Measurements from ENCODE around the gene PDIA2.
"Not testable (repeated sequence)": the region's sequence is repeated elsewhere in the genome, so short reads cannot be mapped to it uniquely, and the experiment has no call there.

The PDIA2 gene

GRCh38 chr16:263944-264343 is 19.0 kb upstream of the PDIA2 start:
- DNase-seq (ENCODE audit: low read depth), result no peak

- no peak for DNase-seq (ENCODE audit: low read depth)
Measured at GRCh38 chr16:264440-264951, 18.5 kb upstream of the PDIA2 start.

- no peak for DNase-seq (ENCODE audit: low read depth)
Measured at GRCh38 chr16:265002-265529, 17.9 kb upstream of the PDIA2 start.

DNA sequence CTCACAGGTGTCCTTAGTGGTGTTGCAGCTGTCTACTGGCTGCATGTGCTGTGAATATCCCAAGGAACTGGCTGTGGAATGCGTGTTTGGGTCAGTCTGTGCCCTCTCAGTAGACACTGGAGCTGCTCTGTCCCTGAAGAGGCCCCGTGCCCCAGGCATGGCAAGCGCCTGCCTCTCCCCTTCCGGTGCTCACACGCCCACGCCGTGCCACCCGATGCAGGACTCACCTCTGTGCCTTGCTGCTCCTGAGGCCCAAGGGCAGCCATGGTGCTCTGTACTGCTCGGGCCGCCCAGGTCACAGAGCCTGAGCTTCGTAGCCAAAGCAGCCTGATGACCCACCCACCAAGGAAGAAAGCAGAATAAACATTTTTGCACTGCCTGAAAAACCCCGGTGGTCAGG is 17.3 kb upstream of the PDIA2 start:
- no peak for DNase-seq (ENCODE audit: low read depth)

DNA sequence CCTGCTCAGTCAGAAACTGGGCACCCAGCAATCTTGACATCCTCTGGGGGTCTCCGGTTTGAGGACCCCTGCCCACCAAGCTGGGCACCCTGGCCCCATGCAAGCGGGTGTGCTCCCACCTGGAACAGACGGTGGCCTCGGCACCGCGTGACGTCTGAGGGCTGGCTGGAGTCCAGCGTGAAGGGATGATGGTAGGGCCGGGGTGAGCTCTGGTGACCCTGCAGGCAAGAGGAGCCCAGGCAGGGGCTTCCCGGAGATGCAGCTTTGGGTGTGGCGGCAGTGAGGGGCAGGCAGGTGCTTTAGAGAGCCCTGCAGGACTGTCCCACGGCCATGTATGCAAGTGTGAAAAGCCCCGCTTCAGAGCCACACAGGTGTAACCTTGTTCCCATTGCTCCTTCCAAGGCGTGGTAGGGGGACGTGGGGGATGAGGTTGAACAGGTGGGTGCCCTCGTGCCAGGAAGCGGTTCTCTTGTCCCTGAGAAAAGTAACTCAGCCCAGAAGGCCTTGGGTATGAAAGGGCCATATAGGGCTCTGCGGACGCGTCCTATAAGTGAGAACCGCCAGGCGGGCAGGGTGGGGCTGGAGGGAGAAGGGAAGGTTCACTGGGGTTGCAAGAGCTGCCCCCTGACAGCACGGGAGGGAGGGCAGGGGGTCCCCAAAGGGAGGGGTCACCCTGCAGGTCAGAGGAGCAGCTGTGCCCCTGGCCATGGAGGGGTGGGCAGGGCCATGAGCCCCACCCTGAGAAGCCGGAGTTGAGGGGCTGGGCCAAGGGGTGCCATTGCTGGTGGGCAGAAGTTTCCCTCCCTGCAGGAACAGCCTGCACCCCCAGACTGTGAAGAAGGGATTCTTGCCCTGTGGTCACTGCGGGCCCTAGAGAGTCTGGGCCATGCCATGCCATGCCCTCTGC is 16.5 kb upstream of the PDIA2 start:
- no peak for DNase-seq (ENCODE audit: low read depth)

DNA sequence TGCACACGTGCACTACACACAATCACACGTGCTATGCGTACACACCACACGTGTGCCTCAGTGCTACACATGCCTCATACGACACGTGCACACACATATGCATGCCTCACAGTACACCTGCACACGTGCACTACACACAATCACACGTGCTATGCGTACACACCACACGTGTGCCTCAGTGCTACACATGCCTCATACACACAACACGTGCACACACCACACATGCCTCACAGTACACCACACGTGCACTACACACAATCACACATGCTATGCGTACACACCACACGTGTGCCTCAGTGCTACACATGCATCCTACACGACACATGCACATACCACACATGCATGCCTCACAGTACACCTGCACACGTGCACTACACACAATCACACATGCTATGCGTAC is 15.4 kb upstream of the PDIA2 start:
- not testable (repeated sequence) for DNase-seq (ENCODE audit: low read depth)

DNA sequence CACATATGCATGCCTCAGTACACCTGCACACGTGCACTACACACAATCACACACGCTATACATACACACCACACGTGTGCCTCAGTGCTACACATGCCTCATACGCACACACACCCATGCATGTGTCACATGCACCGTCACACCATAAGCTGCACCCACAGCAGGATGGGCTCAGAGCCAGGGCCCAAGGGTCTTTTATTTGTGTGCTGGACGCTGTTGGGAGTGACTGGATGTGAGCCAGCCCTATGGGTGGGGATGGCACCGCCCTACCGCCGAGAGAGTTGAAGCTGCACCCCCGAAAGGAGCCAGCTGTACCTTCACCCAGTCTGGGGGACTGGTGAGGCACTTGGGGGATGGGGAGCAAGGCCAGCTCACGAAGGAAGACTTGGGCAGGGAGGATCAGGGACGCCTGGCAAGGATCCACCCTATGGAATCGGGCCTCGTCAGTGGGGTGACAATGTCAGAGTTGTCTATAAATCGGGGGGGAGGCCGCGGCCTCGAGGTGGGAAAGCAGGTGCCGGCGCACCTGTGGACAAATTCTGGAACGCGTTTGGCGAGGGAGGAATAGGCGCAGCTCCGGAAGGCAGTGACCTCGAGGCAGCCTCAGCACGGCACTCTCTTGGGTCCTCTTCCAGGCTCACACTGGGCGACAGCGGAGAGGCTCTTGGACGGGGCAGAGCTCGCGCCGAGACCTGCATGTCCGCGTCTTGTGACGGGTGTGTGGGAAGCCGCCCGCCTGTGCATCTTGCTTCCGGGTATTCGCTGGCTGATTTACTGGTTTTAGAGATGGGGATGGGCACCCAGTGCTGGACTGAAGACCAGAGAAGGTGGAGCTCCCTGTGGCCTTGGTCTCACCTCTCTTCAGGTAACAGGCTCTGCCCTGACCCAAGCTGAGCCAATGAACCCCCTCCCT is 14.6 kb upstream of the PDIA2 start:
- no peak for DNase-seq (ENCODE audit: low read depth)

GRCh38 chr16:269061-269796 is 13.7 kb upstream of the PDIA2 start:
- no peak for DNase-seq (ENCODE audit: low read depth)

DNA sequence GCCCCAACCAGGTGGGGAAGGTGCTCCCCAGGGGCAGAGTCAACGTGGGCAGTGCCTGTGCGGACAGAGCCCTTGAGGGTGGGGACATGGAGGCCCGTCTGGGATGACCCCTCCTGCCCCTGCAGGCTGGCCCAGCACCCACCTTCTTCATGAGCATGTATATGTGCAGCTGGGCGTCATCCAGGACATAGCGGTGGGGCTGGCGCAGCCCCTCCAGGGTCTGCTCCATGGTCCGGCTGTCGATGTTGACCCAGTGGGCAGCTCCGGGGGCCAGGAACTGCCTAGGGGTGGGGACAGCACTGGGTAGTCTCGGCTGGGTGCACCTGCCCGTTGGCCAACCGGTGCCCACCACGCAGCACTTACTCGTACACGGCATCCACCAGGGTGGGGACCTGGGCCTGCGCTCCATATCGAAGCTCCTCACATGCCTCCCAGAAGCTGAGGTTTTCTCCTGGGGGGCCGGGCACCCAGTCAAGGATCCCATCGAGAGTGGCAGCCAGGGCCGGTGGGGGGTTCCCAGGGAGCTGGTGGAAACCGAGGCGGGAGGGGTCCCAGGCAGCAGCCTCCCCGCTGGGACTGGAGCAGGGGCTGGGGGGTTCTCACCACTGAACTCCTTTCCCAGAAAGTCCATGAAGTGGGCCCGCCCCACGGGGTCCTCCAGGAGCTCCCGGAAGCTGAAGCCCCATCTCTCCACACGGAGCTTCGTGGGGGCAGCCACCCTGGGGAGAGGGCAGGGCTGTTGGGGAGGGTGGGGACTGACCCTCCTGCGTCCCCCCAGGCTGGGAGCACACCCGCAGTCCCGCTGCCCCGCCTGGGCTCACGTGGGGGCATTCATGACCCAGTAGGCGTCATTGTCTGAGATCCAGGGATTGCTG is 12.3 kb upstream of the PDIA2 start:
- no peak for DNase-seq (ENCODE audit: low read depth)

GRCh38 chr16:272633-273546 is 10.1 kb upstream of the PDIA2 start:
- no peak for DNase-seq (ENCODE audit: low read depth)

DNA sequence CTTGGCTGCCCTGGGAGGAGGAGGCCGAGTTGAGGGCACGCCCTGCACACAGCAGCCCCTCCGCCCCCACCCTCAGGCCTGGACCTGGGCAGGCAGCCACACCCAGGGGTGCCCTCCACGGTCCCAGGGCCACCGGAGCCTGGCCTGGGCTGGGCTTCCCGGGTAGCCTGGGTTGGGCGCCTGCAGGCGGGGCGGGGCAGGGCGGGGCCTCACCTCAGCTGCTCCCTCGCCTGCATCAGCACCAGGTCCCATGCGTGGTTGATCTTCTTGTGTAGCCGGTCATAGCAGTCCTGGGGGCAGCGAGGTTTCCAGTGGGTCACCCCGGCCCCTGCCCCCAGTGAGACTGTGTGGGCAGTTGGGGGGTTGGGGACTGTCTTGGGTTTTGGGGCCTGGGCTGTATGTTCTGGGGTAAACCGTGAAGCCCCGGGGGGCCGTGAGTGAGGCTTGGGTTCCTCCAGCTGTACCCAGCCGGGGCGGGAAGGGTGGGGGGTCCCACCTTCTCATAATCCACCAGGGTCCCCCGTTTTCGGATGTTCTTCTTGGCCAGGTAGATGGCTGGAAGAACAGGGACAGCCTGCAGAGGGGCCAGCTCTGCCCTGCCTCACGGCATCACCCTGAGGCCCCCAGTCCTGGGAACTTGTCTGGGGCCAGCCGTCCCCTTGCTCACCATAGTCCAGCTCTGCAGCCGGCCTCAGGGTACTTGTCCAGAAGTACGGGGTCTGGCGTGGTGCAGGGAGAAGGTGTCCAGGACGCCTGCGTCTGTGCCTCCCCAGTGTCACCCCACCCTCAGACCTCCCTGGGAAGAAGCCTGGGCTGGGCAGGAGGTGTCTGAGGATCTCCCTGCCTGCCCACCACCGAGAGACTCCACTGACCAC is 9.2 kb upstream of the PDIA2 start:
- no peak for DNase-seq (ENCODE audit: low read depth)

DNA sequence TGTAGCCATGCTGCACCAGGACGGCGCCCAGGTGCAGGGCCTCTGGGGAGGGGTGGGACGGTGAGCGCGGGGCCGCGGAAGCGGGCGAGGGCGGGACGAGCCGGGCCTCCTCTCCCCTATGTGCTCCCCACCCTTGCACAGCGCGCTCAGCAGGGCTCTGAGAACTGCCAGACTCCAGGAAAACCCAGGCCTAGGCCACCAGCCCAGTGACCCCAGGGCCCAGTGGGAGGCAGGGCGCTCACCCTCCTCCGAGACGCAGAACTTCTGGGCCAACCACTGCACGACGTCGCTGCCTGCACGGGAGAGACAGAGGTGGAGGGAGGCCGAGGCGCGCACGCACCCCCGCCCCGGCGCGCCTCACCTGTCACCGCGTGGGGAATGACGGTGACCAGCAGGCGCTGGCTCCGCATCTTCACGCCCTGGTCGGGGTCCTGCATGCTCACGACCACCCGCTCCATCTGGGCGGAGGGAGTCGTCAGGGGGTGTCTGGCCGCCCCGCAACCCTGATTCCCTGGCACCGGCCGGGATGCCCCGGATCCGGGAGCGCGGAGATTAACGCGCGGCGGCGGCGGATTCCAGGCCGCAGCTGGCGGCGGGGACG is 7.8 kb upstream of the PDIA2 start:
- no peak for DNase-seq (ENCODE audit: low read depth)

GRCh38 chr16:275786-276232 is 7.2 kb upstream of the PDIA2 start, which contains the start of gene RGS11:
Gene RGS11 (minus strand): TSS chr16:275944. CDS start chr16:275911, 33 bp downstream.
- DNase-seq (ENCODE audit: low read depth), result no peak

- no peak for DNase-seq (ENCODE audit: low read depth)
Measured at GRCh38 chr16:276426-277077, 6.4 kb upstream of the PDIA2 start.

- peak; percentile 9 for DNase-seq (ENCODE audit: low read depth)
Measured at GRCh38 chr16:278863-279366, 4.0 kb upstream of the PDIA2 start.

GRCh38 chr16:279531-279930 is 3.4 kb upstream of the PDIA2 start:
- no peak for DNase-seq (ENCODE audit: low read depth)

DNA sequence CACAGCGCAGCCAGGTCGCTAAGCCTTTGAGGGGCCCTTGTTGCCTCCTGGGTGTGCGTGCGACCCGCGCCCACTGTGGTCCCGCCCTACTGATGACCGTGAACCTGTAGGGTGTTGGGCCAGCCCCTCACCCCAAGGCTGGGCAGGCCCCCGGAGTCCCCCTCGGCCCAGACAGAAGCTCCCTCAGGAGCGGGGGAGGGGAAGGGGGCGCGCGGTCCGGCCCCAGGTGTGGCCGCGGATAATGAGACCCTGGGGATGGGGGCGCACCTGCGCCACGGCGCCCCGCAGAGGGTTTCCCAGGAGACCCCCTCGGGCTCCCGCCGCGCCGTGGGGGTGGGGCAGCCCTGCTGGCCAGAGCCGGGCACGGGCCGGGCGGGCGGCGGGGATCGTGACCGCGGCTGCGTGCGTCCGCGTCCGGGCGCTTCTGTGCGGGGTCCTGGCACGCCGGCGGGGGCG is 2.9 kb upstream of the PDIA2 start:
- DNase-seq (ENCODE audit: low read depth), result no peak

Measured in stimulated activated CD8-positive, alpha-beta memory T cell treated with anti-CD3 and anti-CD28 coated beads, Interleukin-12 subunit alpha, Interleukin-12 subunit beta, amount 100 ng/mL, for 1 hour (primary cell).